GM18907 (cell line): ENCODE results near the gene KLRC4.
"Not testable (repeated sequence)": the region's sequence is repeated elsewhere in the genome, so short reads cannot be mapped to it uniquely, and the experiment has no call there.

Experiments
- ATAC-seq: cut with Tn5 transposase; IDR thresholded peaks from one replicate; pipeline ENCODE4 v1.9.1; 2021; ENCODE audit warnings: mild to moderate bottlenecking, moderate library complexity; ENCODE audit not compliant: unreplicated experiment

KLRC4 gene, protein sequence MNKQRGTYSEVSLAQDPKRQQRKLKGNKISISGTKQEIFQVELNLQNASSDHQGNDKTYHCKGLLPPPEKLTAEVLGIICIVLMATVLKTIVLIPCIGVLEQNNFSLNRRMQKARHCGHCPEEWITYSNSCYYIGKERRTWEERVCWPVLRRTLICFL

GRCh38 chr12:10409392-10409791, at the start of gene KLRC4:
Gene KLRC4 (minus strand): TSS chr12:10409757. CDS start chr12:10409575, 182 bp downstream.
- no peak for ATAC-seq

DNA sequence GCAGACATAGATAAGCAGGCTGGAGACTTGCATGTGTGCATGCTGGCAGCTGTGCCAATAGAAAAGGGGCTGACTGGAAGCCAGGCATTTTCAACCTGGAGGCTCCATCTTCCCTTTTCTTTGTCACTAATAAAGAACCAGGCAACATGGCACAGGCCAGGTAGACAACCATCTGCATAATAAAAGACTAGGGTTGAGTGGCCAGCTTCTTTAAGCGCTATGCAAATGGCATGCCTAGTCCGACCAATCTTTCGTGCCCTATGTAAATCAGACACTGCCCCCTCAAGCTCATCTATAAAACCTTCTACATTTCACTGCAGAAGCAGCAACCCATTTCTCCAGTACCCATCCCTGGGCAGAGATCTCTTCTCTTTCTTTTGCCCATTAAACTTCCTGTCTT, 48.2 kb upstream of the KLRC4 start:
- ATAC-seq, result no peak

GRCh38 chr12:10456856-10457255, 47.3 kb upstream of the KLRC4 start:
- no peak for ATAC-seq

DNA sequence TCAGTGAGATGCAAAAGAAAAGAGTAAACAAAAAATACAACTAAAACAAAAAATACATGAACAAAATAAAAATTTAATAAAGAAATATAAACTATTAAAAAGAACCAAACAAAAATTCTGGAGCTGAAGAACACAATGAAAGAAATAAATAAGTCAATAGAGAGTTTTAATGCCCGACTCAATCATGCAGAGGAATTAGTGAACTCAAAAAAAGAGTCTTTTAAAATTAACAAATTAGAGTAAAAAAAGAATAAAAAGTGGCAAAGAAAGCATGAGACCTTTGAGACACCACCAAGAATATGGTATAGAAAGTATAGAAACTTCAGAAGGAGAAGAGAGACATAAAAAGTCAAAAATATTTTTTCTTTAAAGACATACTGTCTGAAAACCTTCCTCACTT, 46.2 kb upstream of the KLRC4 start:
- no peak for ATAC-seq

GRCh38 chr12:10454531-10454930, 45.0 kb upstream of the KLRC4 start:
- no peak for ATAC-seq

DNA sequence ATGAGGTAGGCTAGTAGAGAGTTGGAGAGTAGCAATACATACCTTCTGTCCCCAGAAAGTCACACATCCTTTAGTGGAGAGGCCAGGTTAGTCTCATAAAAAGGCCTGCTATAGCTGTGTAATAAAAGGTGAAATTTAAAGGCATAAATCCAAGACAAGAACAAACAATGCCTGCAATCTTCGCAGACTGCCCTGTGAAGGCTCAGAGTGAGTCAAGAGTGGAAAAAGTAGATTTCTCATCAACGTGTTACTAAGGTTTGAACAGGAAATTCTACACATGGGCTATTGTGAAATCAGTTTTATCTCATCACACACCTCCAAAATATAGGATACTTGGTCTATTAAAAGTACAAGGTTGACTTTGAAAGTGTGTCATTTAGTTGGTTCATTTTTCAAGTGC, 43.6 kb upstream of the KLRC4 start, which contains the start of gene KLRC1:
Gene KLRC1 (minus strand): TSS at position 222 of the 400 bp plus-strand sequence. CDS start 2,221 bp downstream, outside the sequence.
- no peak for ATAC-seq

GRCh38 chr12:10448236-10448635, 38.7 kb upstream of the KLRC4 start:
- ATAC-seq, result no peak

GRCh38 chr12:10446052-10446451, 36.5 kb upstream of the KLRC4 start:
- ATAC-seq, result not testable (repeated sequence)

GRCh38 chr12:10441144-10441543, 31.6 kb upstream of the KLRC4 start:
- ATAC-seq, result not testable (repeated sequence)

GRCh38 chr12:10439608-10440274, 30.2 kb upstream of the KLRC4 start:
- ATAC-seq, result not testable (repeated sequence)

DNA sequence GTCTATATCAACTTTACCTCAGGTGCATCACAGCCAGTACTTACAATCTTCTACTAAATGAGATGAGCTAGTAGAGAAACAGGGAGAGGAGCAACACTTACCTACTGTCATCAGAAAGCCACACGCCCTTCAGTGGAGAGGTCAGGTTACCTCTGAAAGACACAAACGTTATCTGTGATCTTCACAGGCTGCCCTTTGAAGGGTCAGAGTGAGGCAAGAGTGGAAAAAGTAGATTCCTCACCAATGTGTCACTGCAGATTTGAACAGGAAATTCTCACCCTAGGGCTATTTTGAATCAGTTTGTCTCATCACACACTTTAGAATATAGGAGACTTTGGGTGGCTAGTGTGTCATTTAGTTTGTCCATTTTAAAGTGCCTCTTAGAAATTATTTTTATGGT, 28.0 kb upstream of the KLRC4 start:
- ATAC-seq, result not testable (repeated sequence)

DNA sequence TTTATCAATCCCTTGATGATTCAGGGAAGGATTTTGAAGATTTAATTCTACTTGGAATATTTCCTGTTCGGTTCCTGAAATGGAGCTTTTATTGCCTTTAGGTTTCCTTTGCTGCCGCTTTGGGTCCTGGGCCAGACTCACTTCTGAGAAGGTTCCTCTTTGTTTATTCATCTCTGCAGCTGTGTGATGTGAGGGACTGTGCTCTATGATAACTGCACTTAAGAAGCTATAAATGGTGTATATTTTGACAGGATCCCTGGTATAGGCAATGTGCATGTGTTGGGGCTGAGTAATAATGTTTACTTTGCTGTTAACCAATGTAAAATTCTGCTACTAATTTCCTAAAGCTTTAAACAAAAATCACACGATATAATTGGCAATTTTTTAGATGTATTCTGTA, 26.3 kb upstream of the KLRC4 start, which contains the start of gene KLRC2:
Gene KLRC2 (minus strand): TSS at position 195 of the 400 bp plus-strand sequence. CDS start 24 bp downstream, at position 171.
- not testable (repeated sequence) for ATAC-seq

GRCh38 chr12:10430623-10431022, 21.1 kb upstream of the KLRC4 start:
- not testable (repeated sequence) for ATAC-seq

DNA sequence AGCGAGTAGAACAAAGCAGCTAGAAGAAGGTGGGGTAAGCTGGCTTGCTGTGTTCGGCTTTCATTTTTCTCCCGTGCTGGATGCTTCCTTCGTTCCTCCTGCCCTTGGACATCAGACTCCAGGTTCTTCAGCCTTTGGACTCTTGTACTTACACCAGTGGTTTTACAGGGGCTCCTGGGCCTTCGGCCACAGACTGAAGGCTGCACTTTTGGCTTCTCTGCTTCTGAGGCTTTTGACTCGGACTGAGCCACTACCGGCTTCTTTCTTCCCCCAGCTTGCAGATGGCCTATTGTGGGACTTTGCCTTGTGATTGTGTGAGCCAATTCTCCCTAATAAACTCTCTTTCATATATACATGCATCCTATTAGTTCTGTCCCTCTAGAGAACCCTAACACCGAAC, 16.4 kb upstream of the KLRC4 start:
- ATAC-seq, result not testable (repeated sequence)

DNA sequence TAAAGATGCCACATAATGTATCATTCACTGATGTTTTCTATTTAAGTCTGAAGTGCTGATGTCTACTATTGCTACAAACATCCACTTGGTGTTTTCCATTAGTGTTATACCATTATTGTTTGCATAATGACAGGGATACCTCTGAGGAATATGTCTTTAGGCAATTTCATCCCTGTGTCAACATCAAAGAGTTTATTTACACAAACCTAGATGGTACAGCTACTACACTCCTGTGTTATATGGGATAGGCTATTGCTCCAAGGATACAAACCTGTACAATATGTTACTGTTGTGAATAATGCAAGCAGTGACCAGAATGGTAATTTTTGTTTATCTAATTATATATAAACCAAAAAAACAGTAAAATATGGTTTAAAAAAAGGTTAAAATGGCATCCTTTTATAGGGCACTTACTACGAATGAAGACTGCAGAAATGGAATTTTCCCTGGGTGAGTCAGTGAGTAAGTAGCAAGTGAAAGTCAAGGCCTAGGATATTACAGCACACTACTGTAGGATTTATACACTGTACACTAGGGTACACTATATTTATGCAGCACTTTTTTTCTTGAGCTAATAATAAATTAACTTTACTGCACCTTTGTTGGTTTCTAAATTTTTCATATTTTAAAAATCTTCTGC, 14.8 kb upstream of the KLRC4 start:
- ATAC-seq, result not testable (repeated sequence)

GRCh38 chr12:10422159-10422558, 12.6 kb upstream of the KLRC4 start:
- not testable (repeated sequence) for ATAC-seq

- ATAC-seq, result not testable (repeated sequence)
Measured at GRCh38 chr12:10420334-10420733, 10.8 kb upstream of the KLRC4 start, which contains the start of gene KLRC3. Gene KLRC3 (minus strand): TSS chr12:10420595. CDS start chr12:10420550, 45 bp downstream.

DNA sequence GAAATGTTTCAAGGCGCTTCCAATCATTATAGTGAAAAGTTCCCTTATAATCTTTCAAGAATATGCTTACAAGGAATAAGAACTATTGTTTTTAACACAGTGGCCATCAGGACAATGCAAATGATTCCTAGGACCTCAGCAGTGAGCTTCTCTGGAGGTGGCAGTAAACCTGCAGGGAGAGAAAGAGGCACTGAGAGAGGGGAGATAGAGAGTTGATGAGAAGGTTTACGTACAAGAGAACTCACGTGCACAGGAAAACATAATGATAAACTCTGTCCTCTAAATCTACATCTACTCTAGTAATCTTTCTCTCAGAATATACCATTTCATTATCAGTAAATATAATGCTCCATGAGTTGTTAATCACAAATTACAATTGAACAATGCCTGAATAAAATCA, 715 bp downstream of the KLRC4 start:
- ATAC-seq, result no peak

DNA sequence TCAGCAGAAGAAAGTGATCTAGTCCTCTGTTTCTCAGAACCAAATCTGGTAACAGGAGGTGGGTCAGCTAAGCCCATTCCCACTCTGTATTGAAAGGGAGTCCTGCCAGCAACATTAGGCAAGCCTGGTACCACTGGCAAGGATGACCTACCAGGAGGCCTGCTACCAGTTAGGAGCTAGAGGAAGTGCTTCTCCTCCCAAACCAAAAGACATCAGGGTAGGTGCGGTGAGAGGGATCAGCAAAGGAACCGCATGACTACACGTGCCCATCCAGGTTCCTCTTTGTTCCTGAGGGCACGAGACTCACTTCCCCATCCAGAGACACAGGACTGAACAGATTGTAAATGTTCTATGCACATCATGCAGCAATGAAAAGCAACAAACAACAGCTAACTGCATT, 2.8 kb downstream of the KLRC4 start:
- no peak for ATAC-seq

GRCh38 chr12:10405294-10405693, 4.3 kb downstream of the KLRC4 start:
- no peak for ATAC-seq

DNA sequence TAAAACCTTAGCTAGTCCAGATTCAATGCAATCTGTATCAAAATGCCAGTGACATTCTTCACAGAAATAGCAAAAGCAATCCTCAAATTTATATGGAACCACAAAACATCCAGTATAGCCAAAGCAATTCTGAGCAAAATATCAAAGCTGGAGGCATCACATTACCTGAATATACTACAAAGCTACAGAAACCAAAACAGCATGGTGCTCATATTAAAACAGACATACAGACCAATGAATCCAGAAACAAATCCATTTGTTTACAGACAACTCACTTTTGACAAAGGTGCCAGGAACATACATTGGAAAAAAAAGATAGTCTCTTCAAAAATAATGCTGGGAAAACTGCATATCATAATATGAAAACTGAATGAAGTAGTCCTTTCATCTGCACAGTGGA, 4.8 kb downstream of the KLRC4 start:
- no peak for ATAC-seq

DNA sequence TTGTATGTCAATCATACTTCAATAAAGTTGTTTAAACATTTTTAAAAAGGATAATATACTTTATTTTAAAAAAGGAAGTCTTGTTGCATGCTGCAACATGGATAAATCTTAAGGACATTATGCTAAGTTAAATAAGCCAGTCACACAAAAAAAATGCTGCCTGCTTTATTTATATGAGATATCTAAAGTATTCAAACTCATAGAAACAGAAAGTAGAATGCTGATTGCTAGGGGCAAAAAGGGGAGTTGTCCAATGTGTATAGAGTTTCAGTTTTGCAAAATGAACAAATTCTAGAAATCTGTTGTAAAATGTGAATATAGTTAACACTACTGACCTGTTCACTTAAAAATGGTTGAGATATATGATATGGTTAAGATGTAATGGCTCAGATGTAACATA, 8.7 kb downstream of the KLRC4 start:
- ATAC-seq, result no peak
